KMS-11 (cell line): ENCODE results near the gene HAGHL.

Source experiments
- H2AFZ ChIP-seq: fragments of 200-600 bp; sonication (generic); 2 replicates; pipeline ENCODE4 v1.6.1; 2016; ENCODE audit warnings: antibody characterized with exemption, mixed run types, low read depth
- H3K27ac ChIP-seq: fragments of 200-600 bp; sonication (generic); 2 replicates; pipeline ENCODE4 v1.6.1; 2016; ENCODE audit warnings: mild to moderate bottlenecking, mixed run types
- H3K27me3 ChIP-seq: fragments of 200-600 bp; sonication (generic); 2 replicates; pipeline ENCODE4 v1.6.1; 2017; ENCODE audit warnings: mild to moderate bottlenecking, low read depth, mixed run types, moderate library complexity; ENCODE audit not compliant: insufficient read depth
- H3K36me3 ChIP-seq: fragments of 200-600 bp; sonication (generic); 2 replicates; pipeline ENCODE4 v1.6.1; 2017; ENCODE audit warnings: mild to moderate bottlenecking, mixed run types; ENCODE audit not compliant: insufficient read depth
- H3K4me1 ChIP-seq: fragments of 200-600 bp; sonication (generic); 2 replicates; pipeline ENCODE4 v1.6.1; 2016; ENCODE audit warnings: mild to moderate bottlenecking, low read depth, mixed run types; ENCODE audit not compliant: poor library complexity, severe bottlenecking
- H3K4me2 ChIP-seq: fragments of 200-600 bp; sonication (generic); 2 replicates; pipeline ENCODE4 v1.7.0; 2016; ENCODE audit warnings: mild to moderate bottlenecking, mixed run types
- H3K4me3 ChIP-seq: fragments of 200-600 bp; sonication (generic); IDR thresholded peaks from 2 replicates; pipeline ENCODE4 v1.6.1; 2017; ENCODE audit warnings: low read depth, low read length, mixed read lengths; ENCODE audit not compliant: insufficient read depth
- H3K79me2 ChIP-seq: fragments of 200-600 bp; sonication (generic); 2 replicates; pipeline ENCODE4 v1.6.1; 2016; ENCODE audit warnings: low read depth, mixed run types; ENCODE audit not compliant: insufficient read depth
- H3K9ac ChIP-seq: fragments of 200-600 bp; sonication (generic); 2 replicates; pipeline ENCODE4 v1.6.1; 2016; ENCODE audit warnings: mild to moderate bottlenecking, mixed run types
- H4K20me1 ChIP-seq: fragments of 200-600 bp; sonication (generic); 2 replicates; pipeline ENCODE4 v1.6.1; 2016; ENCODE audit warnings: mild to moderate bottlenecking, mixed run types; ENCODE audit not compliant: insufficient read depth
- TF ChIP-seq, protein P1 (sequence below): fragments of 200-600 bp; sonication (generic); conservative IDR thresholded peaks from 2 replicates; pipeline ENCODE4 v1.6.1; 2017; ENCODE audit warnings: low read depth, mild to moderate bottlenecking, antibody characterized with exemption, low read length, moderate library complexity, mixed read lengths

Gene HAGHL

DNA sequence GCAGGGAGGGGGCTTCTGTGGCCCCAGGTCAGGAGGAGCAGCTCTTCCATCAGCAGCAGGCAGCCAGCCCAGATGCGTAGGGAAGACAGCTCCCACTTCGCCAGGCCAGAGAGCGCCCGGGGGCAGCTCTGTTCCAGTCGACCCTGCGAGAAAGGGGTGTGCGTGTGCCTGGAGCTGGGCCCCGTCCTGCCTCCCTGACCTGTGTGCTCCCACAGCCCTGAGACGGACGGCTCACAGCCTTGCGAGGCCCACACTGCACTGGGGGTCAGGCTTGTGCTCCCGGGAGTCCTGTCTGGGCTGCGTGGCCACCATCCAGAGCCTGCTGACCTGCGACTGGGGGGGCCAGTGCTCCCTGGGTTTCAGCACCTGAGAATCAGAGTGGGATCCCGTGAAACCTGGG is 33.2 kb downstream of the HAGHL start:
- no peak overlapping the region for H3K27ac ChIP-seq
- no peaks in the 10 kb centered on the region for H3K4me1 ChIP-seq
- no peaks in the 10 kb centered on the region for H3K36me3 ChIP-seq
- H3K79me2 ChIP-seq: no peaks in the 10 kb centered on the region
- TF ChIP-seq, protein P1, sequence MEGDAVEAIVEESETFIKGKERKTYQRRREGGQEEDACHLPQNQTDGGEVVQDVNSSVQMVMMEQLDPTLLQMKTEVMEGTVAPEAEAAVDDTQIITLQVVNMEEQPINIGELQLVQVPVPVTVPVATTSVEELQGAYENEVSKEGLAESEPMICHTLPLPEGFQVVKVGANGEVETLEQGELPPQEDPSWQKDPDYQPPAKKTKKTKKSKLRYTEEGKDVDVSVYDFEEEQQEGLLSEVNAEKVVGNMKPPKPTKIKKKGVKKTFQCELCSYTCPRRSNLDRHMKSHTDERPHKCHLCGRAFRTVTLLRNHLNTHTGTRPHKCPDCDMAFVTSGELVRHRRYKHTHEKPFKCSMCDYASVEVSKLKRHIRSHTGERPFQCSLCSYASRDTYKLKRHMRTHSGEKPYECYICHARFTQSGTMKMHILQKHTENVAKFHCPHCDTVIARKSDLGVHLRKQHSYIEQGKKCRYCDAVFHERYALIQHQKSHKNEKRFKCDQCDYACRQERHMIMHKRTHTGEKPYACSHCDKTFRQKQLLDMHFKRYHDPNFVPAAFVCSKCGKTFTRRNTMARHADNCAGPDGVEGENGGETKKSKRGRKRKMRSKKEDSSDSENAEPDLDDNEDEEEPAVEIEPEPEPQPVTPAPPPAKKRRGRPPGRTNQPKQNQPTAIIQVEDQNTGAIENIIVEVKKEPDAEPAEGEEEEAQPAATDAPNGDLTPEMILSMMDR: no peak
- no peak overlapping the region for H3K9ac ChIP-seq
- H2AFZ ChIP-seq: no peak overlapping the region
- H3K4me2 ChIP-seq: no peak overlapping the region
- H3K4me3 ChIP-seq: no peak overlapping the region
- H3K27me3 ChIP-seq: peaks cover 91% of the 10 kb centered on the region
- no peaks in the 10 kb centered on the region for H4K20me1 ChIP-seq

DNA sequence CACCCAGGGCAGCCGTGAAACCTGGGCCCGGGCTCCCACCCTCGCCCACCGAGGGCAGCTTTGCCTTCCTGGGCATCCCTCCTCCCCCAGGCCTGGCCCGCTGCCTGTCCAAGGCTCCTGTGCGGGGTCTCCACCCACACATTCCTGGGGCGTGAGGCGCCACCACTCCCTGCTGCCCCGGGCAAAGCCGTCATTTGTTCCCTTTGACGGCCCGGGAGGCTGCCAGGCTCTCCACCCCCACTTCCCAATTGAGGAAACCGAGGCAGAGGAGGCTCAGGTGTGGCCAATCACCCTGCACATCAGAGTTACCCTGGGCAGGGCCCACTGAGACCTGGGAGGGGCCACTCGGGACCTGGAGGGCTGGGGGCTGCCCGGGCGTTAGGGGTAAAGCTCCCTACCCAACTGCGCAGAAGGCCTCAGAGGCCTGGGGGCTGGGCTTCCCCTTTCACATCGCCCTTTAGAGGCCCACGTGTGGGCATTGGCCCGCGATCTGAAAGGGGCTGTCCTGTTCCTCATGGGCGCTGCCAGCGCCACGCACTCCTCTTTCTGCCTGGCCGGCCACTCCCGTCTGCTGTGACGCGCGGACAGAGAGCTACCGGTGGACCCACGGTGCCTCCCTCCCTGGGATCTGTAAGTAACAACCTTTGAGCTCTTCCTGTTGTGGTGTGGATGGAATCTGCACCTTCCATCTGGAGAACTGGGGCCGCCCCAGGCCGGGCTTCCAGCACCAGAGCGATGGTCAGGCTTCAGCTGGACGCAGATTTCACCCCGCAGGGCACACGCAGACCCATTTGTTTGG is 33.8 kb downstream of the HAGHL start, which contains the start of gene MSLN:
Gene MSLN, plus strand, starts transcription at position 190 of the 799 bp plus-strand sequence. CDS start 1,947 bp downstream, outside the sequence.
- Histone ChIP-seq H3K4me3 (no peak within 1 kb of the TSS), H4K20me1 (no peaks in the 10 kb centered on the region), H3K9ac (no peak within 1 kb of the TSS), H3K27ac (no peak within 1 kb of the TSS), H2AFZ (no peak within 1 kb of the TSS), H3K79me2 (no peaks in the 10 kb centered on the region), H3K4me1 (no peaks in the 10 kb centered on the region), H3K36me3 (no peaks in the 10 kb centered on the region), H3K4me2 (no peak within 1 kb of the TSS), H3K27me3 (peaks cover 89% of the 10 kb centered on the region)
- TF ChIP-seq, protein P1: no peak

DNA sequence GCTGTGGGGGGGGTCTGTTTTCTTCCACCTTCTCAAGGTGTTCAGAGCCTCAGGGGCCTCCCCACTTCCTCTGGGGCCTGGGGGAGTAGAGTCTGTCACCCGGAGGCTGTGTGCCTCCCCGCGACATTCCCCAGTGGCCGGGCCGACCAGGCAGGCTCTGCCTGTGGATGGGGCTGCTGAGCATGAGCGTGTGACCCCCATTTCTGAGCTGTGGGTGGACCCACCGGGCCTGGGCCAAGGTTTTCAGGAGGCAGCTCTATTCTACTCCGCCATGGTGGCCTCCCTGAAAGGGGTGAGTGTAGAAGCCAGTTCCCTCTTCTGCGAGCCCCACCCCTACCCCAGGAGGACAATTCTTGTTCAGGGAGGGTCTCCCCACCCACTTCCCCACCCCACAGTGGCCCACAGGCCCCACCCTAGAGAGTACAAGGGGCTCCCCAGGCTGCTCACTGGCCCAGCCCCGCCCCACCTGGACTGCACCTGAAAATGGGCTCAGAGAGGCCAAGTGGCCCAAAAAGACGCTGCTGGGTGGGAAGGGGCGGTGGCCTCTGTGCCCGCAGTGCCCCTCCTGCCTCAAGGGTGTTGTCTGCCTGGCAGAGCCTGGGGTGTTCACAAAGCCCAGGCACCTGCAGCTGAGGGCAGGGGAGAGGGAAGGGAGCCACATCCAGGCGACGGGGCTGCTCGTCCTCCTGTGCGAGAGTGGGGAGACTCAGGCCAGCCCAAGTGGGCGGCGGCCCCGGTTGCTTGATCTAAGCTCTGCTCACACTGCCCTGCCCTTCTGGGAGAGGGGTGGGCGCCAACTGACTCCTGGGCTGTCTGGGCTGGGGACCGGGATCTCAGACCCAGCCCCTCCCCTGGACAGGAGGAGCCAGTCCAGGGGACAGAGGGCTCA is 35.0 kb downstream of the HAGHL start:
- H3K4me2 ChIP-seq: no peak overlapping the region
- H3K27me3 ChIP-seq: peaks cover 88% of the 10 kb centered on the region
- H2AFZ ChIP-seq: no peak overlapping the region
- H3K4me3 ChIP-seq: no peak overlapping the region
- TF ChIP-seq, protein P1: no peak
- H3K27ac ChIP-seq: no peak overlapping the region
- no peaks in the 10 kb centered on the region for H4K20me1 ChIP-seq
- H3K4me1 ChIP-seq: no peaks in the 10 kb centered on the region
- H3K36me3 ChIP-seq: no peaks in the 10 kb centered on the region
- H3K79me2 ChIP-seq: no peaks in the 10 kb centered on the region
- H3K9ac ChIP-seq: no peak overlapping the region

DNA sequence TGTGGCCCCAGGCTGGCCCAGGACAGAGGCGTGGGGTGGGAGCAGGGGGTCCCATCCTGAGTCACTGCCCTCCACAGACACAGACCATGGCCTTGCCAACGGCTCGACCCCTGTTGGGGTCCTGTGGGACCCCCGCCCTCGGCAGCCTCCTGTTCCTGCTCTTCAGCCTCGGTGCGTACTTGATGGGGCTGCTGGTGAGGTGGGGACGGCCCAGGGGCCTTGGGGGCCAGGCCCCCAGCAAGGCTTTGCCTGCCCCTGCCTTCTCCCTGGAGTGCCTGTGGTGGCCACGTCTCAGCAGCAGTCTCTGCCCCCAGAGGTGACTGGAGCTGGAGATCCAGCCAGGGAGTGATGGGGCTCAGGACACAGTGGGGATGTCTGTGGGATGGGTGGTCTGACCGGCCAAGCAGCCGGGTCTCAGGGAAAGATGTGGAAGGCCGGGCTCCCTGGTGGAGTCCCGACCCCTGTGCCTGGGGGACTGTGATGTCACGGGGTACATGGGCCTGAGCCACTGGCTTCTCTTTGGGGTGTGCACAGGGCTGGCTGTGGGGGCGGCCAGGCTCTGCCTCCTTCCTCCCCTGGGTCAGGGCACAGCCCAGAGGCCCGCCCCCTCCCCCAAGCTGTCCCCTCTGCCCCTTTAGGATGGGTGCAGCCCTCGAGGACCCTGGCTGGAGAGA is 35.8 kb downstream of the HAGHL start:
- Histone ChIP-seq H3K4me3 (no peak overlapping the region), H3K4me2 (no peak overlapping the region), H3K9ac (no peak overlapping the region), H3K27me3 (peaks cover 79% of the 10 kb centered on the region), H3K27ac (no peak overlapping the region), H4K20me1 (no peaks in the 10 kb centered on the region), H3K79me2 (no peaks in the 10 kb centered on the region), H3K4me1 (no peaks in the 10 kb centered on the region), H3K36me3 (no peaks in the 10 kb centered on the region), H2AFZ (no peak overlapping the region)
- TF ChIP-seq, protein P1: no peak
